ENCODE results near the gene PHPT1. TPM values are rescaled to one million over a fixed set of nuclear protein-coding genes. Genes with fewer than 3 reads are reported as not detected.

The PHPT1 gene
- total RNA-seq, 1 donor from 2014 or later: 215 TPM

DNA sequence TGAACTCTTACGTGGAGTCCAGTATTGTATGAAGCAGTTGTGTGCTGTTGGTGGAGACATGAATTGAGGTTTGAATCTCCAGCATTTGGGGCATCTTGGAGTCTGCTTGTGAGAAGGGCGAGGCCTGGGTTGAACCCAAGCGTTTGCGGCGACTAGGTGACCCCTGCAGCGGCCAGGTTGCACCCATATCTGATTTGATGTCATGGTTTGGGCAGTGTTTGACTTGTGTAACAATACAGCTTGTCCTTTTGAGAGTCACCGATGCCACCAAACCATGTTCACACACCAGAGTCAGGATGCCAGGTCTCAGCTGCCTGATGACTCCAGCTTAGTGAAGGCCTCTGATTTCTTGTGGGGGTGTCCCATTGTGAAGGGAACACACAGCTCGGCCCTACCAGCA is 39.2 kb downstream of the PHPT1 start:
- Mint-ChIP-seq H3K4me3 (ENCODE audit: unreplicated experiment) (no peak overlapping the region), H3K4me1 (ENCODE audit: low read depth, unreplicated experiment) (peaks cover 4% of the 10 kb centered on the region), H3K27me3 (ENCODE audit: low read depth, unreplicated experiment) (no peaks in the 10 kb centered on the region), H3K27ac (ENCODE audit: unreplicated experiment) (no peak overlapping the region), H3K9me3 (ENCODE audit: unreplicated experiment) (no peaks in the 10 kb centered on the region), H3K36me3 (ENCODE audit: low read depth, unreplicated experiment) (peaks cover 3% of the 10 kb centered on the region)
- Histone ChIP-seq H3K36me3 (ENCODE audit: insufficient read depth, low read length) (no peaks in the 10 kb centered on the region), H2AFZ (ENCODE audit: low read depth, low read length) (no peak overlapping the region), H3K27me3 (ENCODE audit: insufficient read depth, low read length) (no peaks in the 10 kb centered on the region), H4K20me1 (ENCODE audit: insufficient read depth, low read length) (peaks cover 26% of the 10 kb centered on the region), H3K79me2 (ENCODE audit: insufficient read depth, low read length) (peaks cover 60% of the 10 kb centered on the region), H3K9ac (ENCODE audit: low read length) (no peak overlapping the region), H3K9me3 (ENCODE audit: insufficient read depth, low read depth, low read length) (no peaks in the 10 kb centered on the region), H3K4me3 (ENCODE audit: insufficient read depth, low read depth, low read length) (no peak overlapping the region), H3K4me1 (ENCODE audit: insufficient read depth, low read length) (no peaks in the 10 kb centered on the region), H3K27ac (ENCODE audit: low read depth, low read length) (no peak overlapping the region), H3K4me2 (ENCODE audit: low read length) (no peak overlapping the region)
- TF ChIP-seq EZH2 (IDR thresholded peaks at IDR 0.05; ENCODE audit: insufficient read depth, low read length): no peak
- TF ChIP-seq, protein P1, sequence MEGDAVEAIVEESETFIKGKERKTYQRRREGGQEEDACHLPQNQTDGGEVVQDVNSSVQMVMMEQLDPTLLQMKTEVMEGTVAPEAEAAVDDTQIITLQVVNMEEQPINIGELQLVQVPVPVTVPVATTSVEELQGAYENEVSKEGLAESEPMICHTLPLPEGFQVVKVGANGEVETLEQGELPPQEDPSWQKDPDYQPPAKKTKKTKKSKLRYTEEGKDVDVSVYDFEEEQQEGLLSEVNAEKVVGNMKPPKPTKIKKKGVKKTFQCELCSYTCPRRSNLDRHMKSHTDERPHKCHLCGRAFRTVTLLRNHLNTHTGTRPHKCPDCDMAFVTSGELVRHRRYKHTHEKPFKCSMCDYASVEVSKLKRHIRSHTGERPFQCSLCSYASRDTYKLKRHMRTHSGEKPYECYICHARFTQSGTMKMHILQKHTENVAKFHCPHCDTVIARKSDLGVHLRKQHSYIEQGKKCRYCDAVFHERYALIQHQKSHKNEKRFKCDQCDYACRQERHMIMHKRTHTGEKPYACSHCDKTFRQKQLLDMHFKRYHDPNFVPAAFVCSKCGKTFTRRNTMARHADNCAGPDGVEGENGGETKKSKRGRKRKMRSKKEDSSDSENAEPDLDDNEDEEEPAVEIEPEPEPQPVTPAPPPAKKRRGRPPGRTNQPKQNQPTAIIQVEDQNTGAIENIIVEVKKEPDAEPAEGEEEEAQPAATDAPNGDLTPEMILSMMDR (IDR thresholded peaks at IDR 0.05; ENCODE audit: insufficient read depth, low read depth, low read length): no peak
- FAIRE-seq (no peak), DNase-seq (ENCODE audit: low read depth) (no peak)

DNA sequence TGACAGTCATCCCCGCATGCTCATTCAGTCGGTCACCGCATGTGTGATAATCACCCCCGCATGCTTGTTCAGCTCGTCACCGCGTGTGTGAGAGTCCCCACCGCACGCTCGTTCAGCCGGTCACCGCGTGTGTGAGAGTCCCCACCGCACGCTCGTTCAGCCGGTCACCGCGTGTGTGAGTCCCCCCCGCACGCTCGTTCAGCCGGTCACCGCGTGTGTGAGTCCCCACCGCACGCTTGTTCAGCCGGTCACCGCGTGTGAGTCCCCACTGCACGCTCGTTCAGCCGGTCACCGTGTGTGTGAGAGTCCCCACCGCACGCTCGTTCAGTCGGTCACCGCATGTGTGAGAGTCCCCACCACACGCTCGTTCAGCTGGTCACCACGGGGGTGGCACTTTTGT is 40.6 kb downstream of the PHPT1 start:
- H3K4me1 ChIP-seq (ENCODE audit: insufficient read depth, low read length): no peaks in the 10 kb centered on the region
- H3K9ac ChIP-seq (ENCODE audit: low read length): no peak overlapping the region
- peaks cover 4% of the 10 kb centered on the region for H3K4me1 Mint-ChIP-seq (ENCODE audit: low read depth, unreplicated experiment)
- H2AFZ ChIP-seq (ENCODE audit: low read depth, low read length): no peak overlapping the region
- H3K27me3 ChIP-seq (ENCODE audit: insufficient read depth, low read length): no peaks in the 10 kb centered on the region
- H3K27ac Mint-ChIP-seq (ENCODE audit: unreplicated experiment): no peak overlapping the region
- H3K27me3 Mint-ChIP-seq (ENCODE audit: low read depth, unreplicated experiment): no peaks in the 10 kb centered on the region
- DNase-seq (ENCODE audit: low read depth) (no peak), FAIRE-seq (no peak)
- H3K4me3 ChIP-seq (ENCODE audit: insufficient read depth, low read depth, low read length): no peak overlapping the region
- peaks cover 70% of the 10 kb centered on the region for H3K79me2 ChIP-seq (ENCODE audit: insufficient read depth, low read length)
- no peak overlapping the region for H3K4me2 ChIP-seq (ENCODE audit: low read length)
- no peak for TF ChIP-seq EZH2 (IDR thresholded peaks at IDR 0.05; ENCODE audit: insufficient read depth, low read length)
- TF ChIP-seq, protein P1 (IDR thresholded peaks at IDR 0.05; ENCODE audit: insufficient read depth, low read depth, low read length): no peak
- no peak overlapping the region for H3K4me3 Mint-ChIP-seq (ENCODE audit: unreplicated experiment)
- peaks cover 33% of the 10 kb centered on the region for H4K20me1 ChIP-seq (ENCODE audit: insufficient read depth, low read length)
- peaks cover 2% of the 10 kb centered on the region for H3K9me3 Mint-ChIP-seq (ENCODE audit: unreplicated experiment)
- no peaks in the 10 kb centered on the region for H3K36me3 ChIP-seq (ENCODE audit: insufficient read depth, low read length)
- no peaks in the 10 kb centered on the region for H3K9me3 ChIP-seq (ENCODE audit: insufficient read depth, low read depth, low read length)
- peaks cover 6% of the 10 kb centered on the region for H3K36me3 Mint-ChIP-seq (ENCODE audit: low read depth, unreplicated experiment)
- H3K27ac ChIP-seq (ENCODE audit: low read depth, low read length): no peak overlapping the region

DNA sequence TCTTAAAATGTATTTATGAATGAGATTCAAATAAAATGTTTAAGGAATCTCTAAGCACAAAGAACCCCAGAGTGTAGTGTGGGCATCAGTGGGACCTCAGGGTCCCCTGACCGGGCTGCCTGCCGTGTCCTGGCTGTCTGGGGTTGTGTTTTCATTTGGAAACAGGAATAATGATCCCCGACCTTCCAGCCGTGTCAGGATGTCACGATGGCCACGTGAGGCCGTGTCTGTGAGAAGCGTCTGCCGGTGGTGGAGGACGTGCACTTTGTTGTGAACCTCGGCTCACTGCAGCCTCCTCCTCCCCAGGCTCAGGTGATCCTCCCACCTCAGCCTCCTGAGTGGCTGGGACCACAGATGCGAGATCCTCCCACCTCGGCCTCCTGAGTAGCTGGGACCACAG is 41.5 kb downstream of the PHPT1 start:
- no peak overlapping the region for H3K9ac ChIP-seq (ENCODE audit: low read length)
- no peak overlapping the region for H3K4me2 ChIP-seq (ENCODE audit: low read length)
- no peak overlapping the region for H3K4me3 ChIP-seq (ENCODE audit: insufficient read depth, low read depth, low read length)
- FAIRE-seq (no peak), DNase-seq (ENCODE audit: low read depth) (no peak)
- H4K20me1 ChIP-seq (ENCODE audit: insufficient read depth, low read length): peaks cover 41% of the 10 kb centered on the region
- TF ChIP-seq, protein P1 (IDR thresholded peaks at IDR 0.05; ENCODE audit: insufficient read depth, low read depth, low read length): no peak
- TF ChIP-seq EZH2 (IDR thresholded peaks at IDR 0.05; ENCODE audit: insufficient read depth, low read length): no peak
- H3K9me3 Mint-ChIP-seq (ENCODE audit: unreplicated experiment): peaks cover 2% of the 10 kb centered on the region
- H3K27ac ChIP-seq (ENCODE audit: low read depth, low read length): no peak overlapping the region
- H3K27ac Mint-ChIP-seq (ENCODE audit: unreplicated experiment): no peak overlapping the region
- no peak overlapping the region for H3K4me3 Mint-ChIP-seq (ENCODE audit: unreplicated experiment)
- no peaks in the 10 kb centered on the region for H3K4me1 ChIP-seq (ENCODE audit: insufficient read depth, low read length)
- no peaks in the 10 kb centered on the region for H3K27me3 Mint-ChIP-seq (ENCODE audit: low read depth, unreplicated experiment)
- peaks cover 9% of the 10 kb centered on the region for H3K36me3 Mint-ChIP-seq (ENCODE audit: low read depth, unreplicated experiment)
- no peaks in the 10 kb centered on the region for H3K9me3 ChIP-seq (ENCODE audit: insufficient read depth, low read depth, low read length)
- no peaks in the 10 kb centered on the region for H3K27me3 ChIP-seq (ENCODE audit: insufficient read depth, low read length)
- peaks cover 4% of the 10 kb centered on the region for H3K4me1 Mint-ChIP-seq (ENCODE audit: low read depth, unreplicated experiment)
- H3K36me3 ChIP-seq (ENCODE audit: insufficient read depth, low read length): no peaks in the 10 kb centered on the region
- peaks cover 78% of the 10 kb centered on the region for H3K79me2 ChIP-seq (ENCODE audit: insufficient read depth, low read length)
- H2AFZ ChIP-seq (ENCODE audit: low read depth, low read length): no peak overlapping the region

Measured in astrocyte (in vitro differentiated cells and primary cell).